ENCODE data around the gene RASEF.
"Not testable (repeated sequence)": the region's sequence is repeated elsewhere in the genome, so short reads cannot be mapped to it uniquely, and the experiment has no call there.

Gene RASEF

DNA sequence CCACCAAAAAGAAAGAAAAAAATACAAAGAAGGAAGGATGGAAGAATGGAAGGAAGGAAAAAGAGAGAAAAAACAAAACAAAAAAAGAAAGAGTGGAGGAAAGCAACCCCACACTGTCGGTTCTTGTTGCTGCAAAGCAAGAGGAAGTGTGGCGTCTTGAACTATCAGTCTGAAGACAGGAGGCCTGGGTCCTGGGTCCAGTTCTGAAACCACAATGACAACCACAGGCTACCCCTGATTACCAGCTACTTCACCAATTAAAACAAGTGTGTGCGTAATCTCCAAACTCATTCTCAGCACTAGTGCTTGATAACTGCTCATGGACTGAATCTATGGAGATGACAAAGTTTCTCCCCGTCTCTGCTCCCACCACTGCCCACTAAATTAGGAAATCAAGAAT lies 93.7 kb downstream of the RASEF start:
- no peak for DNase-seq

DNA sequence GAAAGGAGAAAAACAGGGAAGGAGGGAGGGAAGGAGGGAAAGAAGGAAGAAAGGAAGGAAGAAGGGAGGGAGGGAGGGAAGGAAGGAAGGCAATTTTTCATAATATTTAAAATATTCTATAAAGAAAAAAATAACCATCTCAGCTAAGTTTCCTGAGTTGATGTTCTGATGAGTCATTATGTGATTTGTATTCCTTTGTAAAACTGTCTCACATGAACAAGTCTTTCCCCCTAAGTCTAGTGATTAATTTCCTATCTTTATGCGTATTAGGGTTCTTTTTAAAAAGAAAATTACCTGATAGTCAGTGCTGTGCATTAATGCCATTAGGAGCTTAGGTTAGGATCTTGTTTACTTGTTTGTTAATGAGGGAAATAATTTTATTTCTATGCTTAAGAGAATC lies 94.1 kb downstream of the RASEF start:
- DNase-seq, result no peak

DNA sequence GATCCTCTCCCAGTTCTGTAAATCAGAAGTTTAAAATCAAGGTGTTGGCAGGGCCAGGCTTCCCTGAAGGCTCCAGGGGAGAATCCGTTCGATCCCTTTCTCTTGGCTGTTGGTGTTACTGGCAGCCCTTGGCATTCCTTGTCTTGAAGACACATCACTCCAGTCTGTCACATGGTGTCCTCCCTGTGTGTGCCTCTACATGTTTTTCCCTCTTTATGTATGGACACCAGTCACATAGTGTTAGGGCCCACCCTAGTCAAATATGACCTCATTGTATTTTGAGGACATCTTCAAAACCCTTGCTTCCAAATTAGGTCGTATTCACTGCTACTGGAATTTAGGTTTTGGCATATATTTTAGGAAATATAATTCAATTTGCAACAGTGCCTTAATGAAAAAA lies 94.6 kb downstream of the RASEF start:
- no peak for DNase-seq

DNA sequence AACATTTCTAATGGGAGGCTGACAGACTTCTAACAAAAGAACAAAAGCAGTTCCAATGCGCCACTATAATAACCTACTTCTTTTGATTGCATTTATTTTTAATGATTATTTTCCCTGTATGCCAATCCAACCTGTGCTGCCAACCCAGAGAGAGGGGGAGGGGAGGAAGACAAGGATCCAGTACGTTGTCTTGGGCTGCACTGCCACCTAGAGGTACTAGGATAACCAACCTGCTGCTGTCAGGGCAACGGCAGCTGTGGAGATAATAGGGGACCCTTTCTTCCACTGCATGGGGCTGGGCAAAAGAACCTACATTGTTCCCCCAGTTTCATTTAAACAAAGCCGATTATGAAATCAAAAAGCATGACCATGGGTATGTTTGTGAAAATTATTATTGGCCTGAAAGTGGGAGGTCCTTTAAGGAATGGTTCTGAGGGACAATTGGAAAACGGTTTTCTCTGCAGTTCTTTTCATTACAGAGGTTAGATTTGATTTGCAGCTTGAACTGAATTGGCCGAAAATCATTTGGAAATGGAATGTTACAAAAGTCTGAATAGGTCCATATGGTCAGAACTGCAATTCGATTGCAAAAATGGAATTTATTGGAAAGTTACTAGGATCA lies 101.3 kb downstream of the RASEF start:
- peak; percentile 40 for DNase-seq

DNA sequence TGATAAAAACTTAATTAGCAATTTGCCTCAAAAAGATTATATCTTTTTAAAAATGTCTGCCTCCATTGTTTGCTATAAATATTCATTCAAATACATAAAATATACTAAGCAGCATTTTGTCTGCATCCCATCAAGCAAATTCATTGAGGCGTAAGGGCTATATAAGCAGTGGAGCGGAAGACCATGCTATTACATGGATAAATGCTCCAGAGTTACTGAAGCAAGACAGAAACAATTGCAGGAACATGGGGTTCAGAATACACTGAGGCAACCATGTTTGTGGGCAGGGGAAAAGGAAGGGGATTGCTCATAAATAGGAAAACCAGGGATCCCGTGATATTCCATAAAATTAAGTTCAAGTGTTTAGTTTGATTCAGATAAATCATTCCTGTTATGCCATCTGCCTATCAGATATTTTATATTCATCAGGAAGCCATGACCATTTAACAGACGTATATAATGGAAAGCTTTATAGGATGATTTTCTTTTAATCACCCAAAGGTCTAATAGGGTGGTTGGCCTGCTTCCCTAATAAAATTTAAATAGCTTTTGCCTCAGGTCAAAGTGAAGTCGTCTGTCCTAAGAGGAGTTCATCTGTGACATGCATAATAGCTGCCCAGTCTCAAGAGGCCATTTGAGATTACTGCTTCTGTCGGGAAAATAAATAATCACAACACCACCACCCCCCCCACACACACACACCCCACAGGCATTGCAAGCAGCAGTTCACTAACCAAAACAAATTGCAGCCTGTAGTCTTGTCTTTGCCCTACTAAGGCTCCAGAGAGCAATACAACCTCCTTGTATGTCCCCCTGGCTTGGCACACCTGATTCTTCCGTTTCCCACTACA lies 105.2 kb downstream of the RASEF start:
- no peak for DNase-seq

DNA sequence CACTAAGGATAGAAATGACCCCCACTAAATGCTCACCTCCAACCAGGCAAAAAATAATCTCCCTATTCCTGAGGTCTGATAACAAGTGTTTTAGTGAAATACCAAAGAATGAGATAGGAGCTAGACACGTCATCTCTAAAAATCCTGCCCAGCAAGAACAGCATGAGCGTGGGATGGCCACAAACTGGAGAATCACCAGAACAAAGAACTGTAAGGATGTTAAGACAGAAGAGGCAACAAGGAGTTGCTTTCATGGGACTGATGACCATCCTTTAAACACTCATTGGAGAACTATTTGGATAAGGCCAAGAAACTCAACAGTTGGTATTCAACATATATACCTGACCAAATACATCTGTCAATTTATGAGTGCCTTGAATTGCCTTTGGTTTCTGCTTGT lies 113.7 kb downstream of the RASEF start:
- DNase-seq, result peak; percentile 30

DNA sequence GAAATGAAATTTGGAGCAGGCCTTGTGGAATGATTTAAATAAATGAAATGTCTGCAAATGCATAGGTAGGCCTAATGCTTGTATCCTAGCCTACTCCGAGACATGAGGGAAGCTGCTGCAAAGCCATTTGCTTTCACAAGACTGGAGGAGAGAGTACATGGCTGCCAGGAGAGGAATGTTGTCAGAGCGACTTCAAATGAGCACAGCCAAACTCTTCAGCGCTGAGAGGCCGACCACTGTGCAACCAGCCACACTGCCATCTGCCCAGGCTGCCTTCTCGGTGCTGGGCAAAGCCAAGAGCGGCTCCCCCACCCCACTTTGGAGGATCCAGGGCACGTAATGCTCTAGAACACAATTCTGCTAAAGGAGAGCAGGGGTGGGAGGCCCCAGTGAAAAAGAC lies 122.6 kb downstream of the RASEF start:
- DNase-seq, result no peak

DNA sequence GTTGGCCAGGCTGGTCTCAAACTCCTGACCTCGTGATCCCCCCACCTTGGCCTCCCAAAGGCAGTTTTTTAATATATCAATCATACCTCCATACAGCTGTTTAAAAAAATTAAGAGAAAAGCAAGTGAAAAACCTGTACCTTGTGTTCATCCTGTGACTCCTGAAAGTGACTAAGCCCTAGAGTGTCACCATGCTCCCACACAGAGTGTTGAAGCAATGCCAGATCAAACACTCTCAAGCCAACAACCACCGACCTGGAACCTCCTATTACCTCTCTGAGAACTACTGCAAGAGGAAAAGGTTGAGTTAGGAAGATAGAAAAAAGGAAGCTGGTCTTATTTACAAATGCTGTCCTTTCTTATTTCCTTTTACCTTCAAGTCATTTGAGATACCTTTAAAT lies 123.5 kb downstream of the RASEF start:
- no peak for DNase-seq

DNA sequence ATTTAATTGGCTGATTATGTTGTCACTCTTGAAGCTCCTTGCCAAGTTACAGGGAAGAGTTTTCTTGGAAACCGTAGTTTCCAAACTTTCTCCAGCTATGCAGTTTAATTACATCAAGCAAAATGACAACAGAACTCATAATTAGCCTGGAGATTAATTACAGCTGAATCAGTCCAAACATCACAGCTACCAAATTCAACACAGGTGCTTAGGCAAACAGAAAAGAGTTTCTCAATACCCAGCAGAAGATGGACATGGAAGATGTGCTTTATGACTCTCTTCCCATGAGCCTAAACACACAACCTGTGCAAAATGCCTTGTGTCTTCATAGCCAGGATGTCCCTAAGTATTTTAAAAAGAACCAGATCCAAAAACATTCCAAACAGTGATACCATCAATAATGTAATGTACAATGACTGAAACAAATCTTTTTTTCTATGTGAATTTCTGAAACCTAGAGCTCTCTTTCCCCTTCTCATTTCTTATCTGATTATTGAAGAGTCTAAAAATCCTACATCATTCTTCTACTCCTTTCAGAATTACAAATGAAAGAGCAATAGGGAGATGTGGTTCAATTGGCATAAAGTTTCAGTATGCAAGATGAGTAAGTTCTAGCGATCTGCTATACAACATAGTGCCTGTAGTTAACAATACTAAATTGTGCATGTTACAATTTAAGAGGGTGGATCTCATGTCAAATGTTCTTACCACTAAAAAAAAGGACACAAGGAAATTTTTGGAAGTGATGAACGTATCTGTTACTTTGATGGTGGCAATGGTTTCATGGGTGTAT lies 124.3 kb downstream of the RASEF start:
- no peak for DNase-seq

DNA sequence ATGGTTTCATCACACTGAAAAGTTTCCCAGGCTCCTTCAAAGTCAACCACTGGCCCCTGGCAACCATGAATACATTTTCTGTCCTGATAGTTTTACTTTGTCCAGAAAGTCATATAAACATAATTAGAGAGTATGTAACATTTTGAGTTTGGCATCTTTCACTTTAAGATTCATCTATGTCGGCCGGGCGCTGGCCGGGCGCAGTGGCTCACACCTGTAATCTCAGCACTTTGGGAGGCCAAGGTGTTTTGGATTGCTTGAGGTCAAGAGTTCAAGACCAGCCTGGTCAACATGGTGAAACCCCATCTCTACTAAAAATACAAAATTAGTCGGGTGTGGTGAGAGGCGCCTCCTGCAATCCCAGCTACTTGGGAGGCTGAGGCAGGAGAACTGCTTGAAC lies 126.4 kb downstream of the RASEF start:
- DNase-seq, result not testable (repeated sequence)

DNA sequence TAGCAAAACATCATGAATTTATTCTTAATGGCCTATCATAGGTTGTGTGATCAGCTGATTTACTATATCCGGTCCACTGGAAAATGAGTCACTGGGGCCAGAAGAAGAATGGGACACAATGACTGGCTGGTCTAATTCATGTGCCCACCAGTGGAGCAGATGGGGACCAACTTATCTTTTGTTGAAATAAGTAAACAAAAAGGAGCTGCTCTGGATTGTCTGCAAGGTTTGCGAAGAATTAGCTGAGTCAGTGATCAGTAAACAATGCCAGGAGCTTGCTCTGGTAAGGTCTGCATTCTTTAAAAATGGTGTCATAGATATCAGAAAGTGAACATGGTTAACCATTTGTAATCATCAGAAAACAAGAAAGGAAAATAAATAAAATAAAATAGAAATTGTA lies 128.0 kb downstream of the RASEF start:
- DNase-seq, result peak; percentile 76

DNA sequence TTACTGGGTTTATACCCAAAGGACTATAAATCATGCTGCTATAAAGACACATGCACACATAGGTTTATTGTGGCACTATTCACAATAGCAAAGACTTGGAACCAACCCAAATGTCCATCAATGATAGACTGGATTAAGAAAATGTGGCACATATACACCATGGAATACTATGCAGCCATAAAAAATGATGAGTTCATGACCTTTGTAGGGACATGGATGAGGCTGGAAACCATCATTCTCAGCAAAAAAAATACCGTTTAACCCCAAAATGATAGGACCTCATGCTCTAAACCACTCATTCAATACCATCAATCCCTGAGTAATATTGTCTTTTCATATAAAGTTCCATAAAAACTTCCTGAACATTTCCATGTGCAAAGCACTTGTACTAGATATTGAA lies 128.9 kb downstream of the RASEF start:
- not testable (repeated sequence) for DNase-seq

DNA sequence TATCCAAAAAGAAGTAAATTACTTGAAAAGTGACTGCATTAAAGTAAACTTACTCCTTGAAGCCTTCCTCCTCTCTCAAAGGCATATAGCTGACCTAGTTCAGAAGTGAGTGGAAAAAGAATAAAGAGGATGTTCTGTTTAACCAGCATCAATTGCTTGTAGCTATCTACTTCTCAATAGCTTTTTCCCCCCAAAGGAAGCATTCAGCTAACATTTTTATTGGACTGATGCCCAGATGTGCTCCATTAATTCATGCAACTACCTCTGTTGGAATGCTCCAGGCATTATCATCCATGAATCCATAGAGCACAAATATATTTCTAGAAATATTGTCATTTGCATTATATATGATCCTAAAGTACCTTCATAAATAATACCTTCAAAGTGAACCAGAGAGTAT lies 132.8 kb downstream of the RASEF start:
- no peak for DNase-seq
